Neuronal stem cell (in vitro differentiated cells): Measurements from ENCODE around the gene NME2.

Experiments used
- DNase-seq: peaks from one replicate; pipeline ENCODE4 v3.0.0-alpha.2; 2013; ENCODE audit warnings: low spot score
- H2AFZ ChIP-seq: one replicate; pipeline ENCODE4 v1.6.1; 2013; ENCODE audit warnings: mild to moderate bottlenecking, low read length, inconsistent platforms
- H2AK5ac ChIP-seq: 2 replicates; pipeline ENCODE4 v1.6.1; 2013; ENCODE audit warnings: low read depth, mild to moderate bottlenecking, inconsistent platforms, low read length, moderate library complexity, mixed read lengths
- H2BK120ac ChIP-seq: 2 replicates; pipeline ENCODE4 v1.6.1; 2013; ENCODE audit warnings: low read depth, mild to moderate bottlenecking, inconsistent platforms, low read length, moderate library complexity, mixed read lengths
- H2BK12ac ChIP-seq: one replicate; pipeline ENCODE4 v1.6.1; 2013; ENCODE audit warnings: low read length, inconsistent platforms
- H2BK15ac ChIP-seq: 2 replicates; pipeline ENCODE4 v1.6.1; 2013; ENCODE audit warnings: mild to moderate bottlenecking, low read length, inconsistent platforms, mixed read lengths
- H2BK5ac ChIP-seq: one replicate; pipeline ENCODE4 v1.6.1; 2013; ENCODE audit warnings: inconsistent platforms, mild to moderate bottlenecking, low read length, moderate library complexity
- H3K14ac ChIP-seq: one replicate; pipeline ENCODE4 v1.6.1; 2013; ENCODE audit warnings: low read length, inconsistent platforms
- H3K18ac ChIP-seq: 2 replicates; pipeline ENCODE4 v1.6.1; 2013; ENCODE audit warnings: low read length, inconsistent platforms
- H3K23ac ChIP-seq: 2 replicates; pipeline ENCODE4 v1.6.1; 2013; ENCODE audit warnings: low read depth, mild to moderate bottlenecking, mixed read lengths, low read length, inconsistent platforms; ENCODE audit not compliant: poor library complexity
- H3K27ac ChIP-seq: replicated peaks from 3 replicates; pipeline ENCODE4 v1.5.1; 2013; ENCODE audit warnings: low read length, inconsistent platforms
- H3K27me3 ChIP-seq, 3 experiments: 2 replicates each; pipeline ENCODE4 v1.6.1; 2013; ENCODE audit warnings: low read length in 3 of 3, mild to moderate bottlenecking in 2 of 3, inconsistent platforms in 1 of 3, low read depth in 1 of 3, mixed read lengths in 1 of 3, moderate library complexity in 1 of 3; ENCODE audit not compliant: control insufficient read depth in 3 of 3, insufficient read depth in 3 of 3
- H3K36me3 ChIP-seq, 2 donors: replicated peaks in 1 of 2; 2 replicates each; pipeline ENCODE4 v1.6.1; 2013; ENCODE audit warnings: low read length in 2 of 2; ENCODE audit not compliant: control insufficient read depth in 2 of 2, insufficient read depth in 2 of 2
- H3K4ac ChIP-seq: 2 replicates; pipeline ENCODE4 v1.6.1; 2013; ENCODE audit warnings: inconsistent platforms, mild to moderate bottlenecking, low read length, moderate library complexity
- H3K4me1 ChIP-seq, 2 donors: 1 replicate in 1 of 2; 2 replicates in 1 of 2; pipeline ENCODE4 v1.6.1; 2013; ENCODE audit warnings: low read length in 2 of 2, low read depth in 1 of 2; ENCODE audit not compliant: control insufficient read depth in 2 of 2, insufficient read depth in 1 of 2
- H3K4me2 ChIP-seq: one replicate; pipeline ENCODE4 v1.6.1; 2013; ENCODE audit warnings: mild to moderate bottlenecking, low read length, inconsistent platforms; ENCODE audit not compliant: insufficient read depth, poor library complexity, severe bottlenecking
- H3K4me3 ChIP-seq, 2 donors: 2 replicates each; pipeline ENCODE4 v1.5.1; 2013; ENCODE audit warnings: low read length in 2 of 2, mild to moderate bottlenecking in 2 of 2, inconsistent platforms in 1 of 2, moderate library complexity in 1 of 2
- H3K79me1 ChIP-seq: one replicate; pipeline ENCODE4 v1.6.1; 2013; ENCODE audit warnings: low read depth, mild to moderate bottlenecking, inconsistent platforms, low read length, moderate library complexity
- H3K9ac ChIP-seq: one replicate; pipeline ENCODE4 v1.6.1; 2013; ENCODE audit warnings: mild to moderate bottlenecking, low read depth, low read length, inconsistent platforms; ENCODE audit not compliant: poor library complexity
- H3K9me3 ChIP-seq, 2 donors: replicated peaks in 1 of 2; 2 replicates each; pipeline versions ENCODE3 to v1.6.1; 2013; ENCODE audit warnings: low read length in 2 of 2, mild to moderate bottlenecking in 2 of 2, inconsistent platforms in 1 of 2, low read depth in 1 of 2, mixed read lengths in 1 of 2, moderate library complexity in 1 of 2; ENCODE audit not compliant: control insufficient read depth in 2 of 2, insufficient read depth in 1 of 2
- H4K8ac ChIP-seq: one replicate; pipeline ENCODE4 v1.6.1; 2013; ENCODE audit warnings: low read depth, mild to moderate bottlenecking, inconsistent platforms, low read length, moderate library complexity
- H4K91ac ChIP-seq: one replicate; pipeline ENCODE4 v1.6.1; 2013; ENCODE audit warnings: low read length, low read depth, mild to moderate bottlenecking, inconsistent platforms; ENCODE audit not compliant: poor library complexity
- WGBS, 2 donors: extraction: QIAGEN DNeasy Blood & Tissue Kit; methylation state at CpG; one replicate each; pipeline ENCODE4 v1.1.7; 2013; ENCODE audit warnings: missing lambda C conversion rate in 2 of 2, mixed read lengths in 1 of 2; ENCODE audit not compliant: insufficient read length in 2 of 2, insufficient replicate concordance in 1 of 2; ENCODE audit errors: extremely low coverage in 2 of 2; 5-methylcytosine and 5-hydroxymethylcytosine counted together

NME2 gene

DNA sequence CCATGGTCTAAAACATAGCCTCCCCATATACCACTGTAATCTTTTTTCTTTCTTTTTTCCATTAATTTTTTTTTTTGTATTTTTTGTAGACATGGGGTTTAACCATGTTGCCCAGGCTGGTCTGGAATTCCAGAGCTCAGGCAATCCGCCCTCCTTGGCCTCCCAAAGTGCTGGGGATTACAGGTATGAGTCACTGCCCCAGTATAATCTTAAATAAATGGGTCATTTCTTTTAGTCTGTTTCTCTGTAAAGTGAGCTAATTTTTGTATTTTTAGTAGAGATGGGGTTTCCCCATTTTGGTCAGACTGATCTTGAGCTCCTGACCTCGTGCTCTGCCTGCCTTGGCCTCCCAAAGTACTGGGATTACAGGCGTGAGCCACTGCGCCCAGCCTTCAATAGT, 18.6 kb upstream of the NME2 start:
- DNase-seq, result no peak
- H3K4me2 ChIP-seq, result no peak overlapping the region
- no peak overlapping the region for H4K91ac ChIP-seq
- H3K4me1 ChIP-seq, result no peaks in the 10 kb centered on the region
- no peak overlapping the region for H3K18ac ChIP-seq
- no peak overlapping the region for H2BK120ac ChIP-seq
- H3K79me1 ChIP-seq, result no peaks in the 10 kb centered on the region
- H3K27me3 ChIP-seq, result no peaks in the 10 kb centered on the region
- no peak overlapping the region for H3K14ac ChIP-seq
- no peak overlapping the region for H3K27ac ChIP-seq
- no peak overlapping the region for H3K4me3 ChIP-seq
- WGBS, 2 donors, result no CpG with 5 or more reads among the region's 4 CpGs
- no peak overlapping the region for H2AK5ac ChIP-seq
- H4K8ac ChIP-seq, result no peak overlapping the region
- H3K23ac ChIP-seq, result no peak overlapping the region
- H3K9me3 ChIP-seq, result no peaks in the 10 kb centered on the region
- H3K9ac ChIP-seq, result no peak overlapping the region
- H2BK5ac ChIP-seq, result no peak overlapping the region
- no peak overlapping the region for H3K4ac ChIP-seq
- no peak overlapping the region for H2AFZ ChIP-seq
- no peak overlapping the region for H2BK12ac ChIP-seq
- H2BK15ac ChIP-seq, result no peak overlapping the region
- no peaks in the 10 kb centered on the region for H3K36me3 ChIP-seq

GRCh38 chr17:51149163-51149562, 17.0 kb upstream of the NME2 start:
- no CpG with 5 or more reads among the region's 2 CpGs for WGBS, 2 donors
- Histone ChIP-seq H3K36me3 (no peaks in the 10 kb centered on the region), H3K4me3 (no peak overlapping the region), H2BK12ac (no peak overlapping the region), H2BK120ac (no peak overlapping the region), H3K79me1 (peaks cover 3% of the 10 kb centered on the region), H2AFZ (no peak overlapping the region), H3K4ac (no peak overlapping the region), H3K9me3 (no peaks in the 10 kb centered on the region), H2BK15ac (no peak overlapping the region), H3K14ac (no peak overlapping the region), H3K4me1 (no peaks in the 10 kb centered on the region), H2BK5ac (no peak overlapping the region), H2AK5ac (no peak overlapping the region), H3K27me3 (no peaks in the 10 kb centered on the region), H4K91ac (no peak overlapping the region), H3K18ac (no peak overlapping the region), H3K27ac (no peak overlapping the region), H3K9ac (no peak overlapping the region), H4K8ac (no peak overlapping the region), H3K4me2 (no peak overlapping the region), H3K23ac (no peak overlapping the region)
- DNase-seq, result no peak

DNA sequence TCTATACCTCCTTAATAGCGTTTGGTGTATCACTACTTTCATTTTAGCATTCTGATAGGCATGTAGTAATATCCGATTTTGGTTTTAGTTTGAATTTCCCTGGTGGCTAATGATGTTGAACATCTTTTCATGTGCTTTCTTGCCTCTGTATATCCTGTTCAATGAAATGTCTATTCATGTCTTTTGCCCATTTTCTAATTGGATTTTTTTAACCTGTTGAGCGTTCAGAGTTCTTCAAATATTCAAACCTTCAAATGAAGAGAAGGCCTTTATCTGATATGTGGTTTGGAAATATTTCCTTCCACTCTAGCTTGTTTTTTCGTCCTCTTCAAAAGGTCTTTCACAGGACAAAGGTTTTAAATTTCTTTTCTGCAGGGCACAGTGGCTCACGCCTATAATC, 15.3 kb upstream of the NME2 start:
- Histone ChIP-seq H3K18ac (no peak overlapping the region), H3K27ac (no peak overlapping the region), H4K91ac (no peak overlapping the region), H3K9me3 (no peaks in the 10 kb centered on the region), H3K9ac (no peak overlapping the region), H3K4ac (no peak overlapping the region), H4K8ac (no peak overlapping the region), H2AK5ac (no peak overlapping the region), H3K36me3 (peaks cover 5 to 9% of the 10 kb centered on the region in 2 donors), H3K4me1 (no peaks in the 10 kb centered on the region), H2AFZ (no peak overlapping the region), H3K23ac (no peak overlapping the region), H3K14ac (no peak overlapping the region), H2BK12ac (no peak overlapping the region), H2BK5ac (no peak overlapping the region), H3K79me1 (peaks cover 3% of the 10 kb centered on the region), H3K4me2 (peak overlapping the region; percentile 11), H2BK15ac (no peak overlapping the region), H3K4me3 (no peak overlapping the region), H2BK120ac (no peak overlapping the region), H3K27me3 (no peaks in the 10 kb centered on the region)
- WGBS, 2 donors, result no CpG with 5 or more reads among the region's 5 CpGs
- DNase-seq, result no peak

DNA sequence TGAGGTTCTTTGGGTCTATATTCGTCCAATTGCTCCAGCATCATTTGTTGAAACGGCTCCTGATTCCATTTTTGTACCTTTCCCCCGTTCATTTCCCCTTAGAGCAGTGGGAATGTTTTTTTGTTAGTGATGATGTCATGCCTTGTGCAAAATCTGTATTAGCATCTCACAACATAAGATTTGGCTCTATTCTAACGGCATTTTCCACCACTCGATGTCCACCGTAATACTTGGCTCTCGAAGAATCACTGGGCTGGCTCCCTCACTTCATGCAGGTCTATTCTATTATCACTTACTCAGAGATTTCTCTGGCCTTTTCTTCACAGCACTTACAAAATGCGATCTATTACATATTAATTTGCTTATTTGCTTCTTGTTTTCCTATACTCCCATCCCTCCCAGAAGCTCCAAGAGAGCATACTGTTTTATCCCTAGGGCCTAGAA, 13.4 kb upstream of the NME2 start:
- H3K27me3 ChIP-seq, result no peaks in the 10 kb centered on the region
- H3K36me3 ChIP-seq, result peaks cover 12 to 28% of the 10 kb centered on the region in 2 donors
- H3K27ac ChIP-seq, result peak overlapping the region; percentile 82
- no peak overlapping the region for H4K91ac ChIP-seq
- no peak overlapping the region for H4K8ac ChIP-seq
- DNase-seq, result no peak
- no peak overlapping the region for H2BK120ac ChIP-seq
- H3K23ac ChIP-seq, result no peak overlapping the region
- H2BK15ac ChIP-seq, result no peak overlapping the region
- H3K9ac ChIP-seq, result no peak overlapping the region
- peak overlapping the region in 1 of 2 donors; percentile 45 for H3K4me3 ChIP-seq
- peaks cover 8% of the 10 kb centered on the region for H3K79me1 ChIP-seq
- no CpG with 5 or more reads among the region's 8 CpGs for WGBS, 2 donors
- no peak overlapping the region for H3K4ac ChIP-seq
- H2BK5ac ChIP-seq, result no peak overlapping the region
- H3K14ac ChIP-seq, result no peak overlapping the region
- H2AFZ ChIP-seq, result peak overlapping the region; percentile 90
- H3K4me2 ChIP-seq, result peak overlapping the region; percentile 45
- H3K4me1 ChIP-seq, result no peaks in the 10 kb centered on the region
- H2AK5ac ChIP-seq, result no peak overlapping the region
- no peak overlapping the region for H2BK12ac ChIP-seq
- H3K9me3 ChIP-seq, result no peaks in the 10 kb centered on the region
- H3K18ac ChIP-seq, result no peak overlapping the region
